ENCODE data around the gene HSDL2.

Gene HSDL2

DNA sequence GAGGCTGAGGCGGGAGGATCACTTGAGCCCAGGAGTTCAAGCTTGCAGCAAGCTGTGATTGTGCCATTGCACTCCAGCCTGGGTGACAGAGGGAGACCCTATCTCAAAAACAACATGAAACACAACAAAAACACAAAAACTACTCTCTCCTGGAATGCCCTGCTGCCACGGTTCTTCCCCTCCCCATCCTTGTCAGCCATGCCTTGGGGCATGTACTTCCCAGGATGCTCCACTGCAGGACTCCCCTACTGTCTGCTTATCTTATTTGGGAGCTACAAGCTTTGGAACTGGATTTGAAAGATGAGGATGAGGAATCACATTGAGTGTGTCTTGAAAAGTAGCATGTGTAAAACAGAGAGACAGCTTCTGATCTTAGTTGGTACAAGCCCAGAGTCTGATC, 66.6 kb downstream of the HSDL2 start:
- DNase-seq (ENCODE audit: low read depth in 3 of 3) = no peak

- DNase-seq (ENCODE audit: low read depth in 3 of 3) = no peak
Observed at GRCh38 chr9:112447283-112447761, 67.4 kb downstream of the HSDL2 start.

GRCh38 chr9:112462855-112463254, 82.9 kb downstream of the HSDL2 start:
- DNase-seq (ENCODE audit: low read depth in 3 of 3) = no peak

DNA sequence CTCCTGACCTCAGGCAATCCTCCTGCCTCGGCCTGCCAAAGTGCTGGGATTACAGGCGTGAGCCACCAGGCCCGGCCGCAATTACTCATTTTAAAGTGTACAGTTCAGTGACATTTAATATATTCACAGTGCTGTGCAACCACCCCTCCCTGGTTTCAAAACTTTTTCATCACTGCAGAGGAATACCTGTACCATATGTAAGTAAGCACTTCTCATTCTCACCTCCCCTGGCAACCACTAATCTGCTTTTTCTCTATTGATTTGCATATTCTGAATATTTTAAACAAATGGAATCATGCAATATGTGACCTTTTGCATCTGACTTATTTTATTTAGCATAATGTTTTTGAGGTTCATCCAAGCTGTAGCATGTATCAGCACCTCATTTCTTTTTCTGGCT, 85.4 kb downstream of the HSDL2 start:
- DNase-seq (ENCODE audit: low read depth in 3 of 3) = no peak

DNA sequence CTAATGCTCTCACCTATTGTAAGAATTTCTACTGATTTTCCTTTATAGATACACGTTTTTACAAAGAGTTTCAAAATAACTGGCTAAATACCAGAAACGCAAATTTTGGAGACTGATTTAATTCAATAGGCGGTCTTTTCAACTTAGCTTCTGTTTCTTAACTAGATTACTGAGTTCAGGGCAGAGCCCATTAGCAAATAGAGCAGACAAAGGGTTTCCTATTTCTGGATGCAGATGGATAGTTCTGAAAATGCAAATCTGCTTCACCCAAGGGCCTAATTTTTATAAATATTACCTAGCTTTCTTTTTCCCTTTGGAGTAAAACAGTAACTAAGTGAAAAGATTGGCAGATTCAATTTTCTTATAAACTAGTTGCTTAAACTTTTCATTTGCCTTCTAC, 93.1 kb downstream of the HSDL2 start:
- DNase-seq (ENCODE audit: low read depth in 3 of 3) = no peak

GRCh38 chr9:112473986-112474385, 94.1 kb downstream of the HSDL2 start:
- DNase-seq (ENCODE audit: low read depth in 3 of 3) = no peak

DNA sequence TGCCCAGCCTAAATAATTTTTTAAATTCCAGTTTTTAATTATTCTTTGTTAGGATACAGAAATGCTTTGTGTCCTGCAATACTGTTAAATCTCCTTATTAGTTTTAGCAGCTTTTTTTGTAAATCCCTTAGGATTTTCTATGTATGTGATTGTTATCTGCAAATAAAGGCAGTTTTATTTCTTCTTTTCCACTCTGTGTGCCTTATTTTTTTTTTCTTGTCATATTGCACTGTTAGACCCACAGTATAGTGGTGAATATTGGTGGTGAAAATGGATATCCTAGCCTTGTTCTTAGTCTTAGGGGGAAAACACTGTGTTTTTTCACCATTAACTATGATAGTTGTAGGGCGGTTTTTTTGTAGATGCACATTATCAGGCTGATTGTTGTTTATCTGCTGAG, 95.4 kb downstream of the HSDL2 start:
- no peak for DNase-seq (ENCODE audit: low read depth in 3 of 3)

- DNase-seq (ENCODE audit: low read depth in 3 of 3) = no peak
Observed at GRCh38 chr9:112477330-112477729, 97.4 kb downstream of the HSDL2 start.

- no peak for DNase-seq (ENCODE audit: low read depth in 3 of 3)
Observed at GRCh38 chr9:112479221-112479620, 99.3 kb downstream of the HSDL2 start.

DNA sequence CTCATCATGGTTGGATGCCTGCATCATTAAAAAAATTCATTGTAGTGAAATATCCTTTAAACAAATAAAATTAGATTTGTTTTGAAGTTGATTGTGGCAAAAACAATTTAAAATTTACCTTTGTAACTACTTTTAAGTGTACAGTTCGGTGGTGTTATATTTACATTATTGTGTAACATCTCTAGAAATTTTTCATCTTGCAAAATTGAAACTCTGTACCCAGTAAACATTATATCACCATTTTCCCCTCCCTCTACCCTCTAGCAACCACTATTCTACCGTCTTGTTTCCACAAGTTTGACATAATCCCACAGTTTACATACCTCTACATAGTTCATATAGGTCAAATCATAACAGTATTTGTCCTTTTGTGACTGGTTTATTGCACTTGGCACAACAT, 104.7 kb downstream of the HSDL2 start:
- DNase-seq (ENCODE audit: low read depth in 3 of 3) = no peak

DNA sequence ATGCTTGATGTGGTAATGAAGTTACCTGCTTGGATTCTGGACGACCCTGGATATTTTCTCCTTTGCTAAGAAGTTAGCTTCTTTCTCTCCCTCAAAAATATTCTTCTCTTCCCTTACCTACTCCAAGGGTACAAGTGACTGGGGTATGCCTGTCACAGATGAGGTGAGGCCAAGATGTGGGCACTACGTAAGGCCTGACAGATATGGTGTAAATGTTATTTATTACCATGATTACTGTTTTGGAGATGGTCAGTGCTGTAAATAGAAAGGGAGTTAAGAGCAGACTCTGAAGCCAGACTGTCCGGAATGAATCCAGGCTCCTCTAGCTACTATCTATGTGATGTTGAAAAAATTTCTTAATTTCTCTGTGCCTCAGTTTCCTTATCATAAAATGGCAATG, 105.7 kb downstream of the HSDL2 start:
- no peak for DNase-seq (ENCODE audit: low read depth in 3 of 3)

DNA sequence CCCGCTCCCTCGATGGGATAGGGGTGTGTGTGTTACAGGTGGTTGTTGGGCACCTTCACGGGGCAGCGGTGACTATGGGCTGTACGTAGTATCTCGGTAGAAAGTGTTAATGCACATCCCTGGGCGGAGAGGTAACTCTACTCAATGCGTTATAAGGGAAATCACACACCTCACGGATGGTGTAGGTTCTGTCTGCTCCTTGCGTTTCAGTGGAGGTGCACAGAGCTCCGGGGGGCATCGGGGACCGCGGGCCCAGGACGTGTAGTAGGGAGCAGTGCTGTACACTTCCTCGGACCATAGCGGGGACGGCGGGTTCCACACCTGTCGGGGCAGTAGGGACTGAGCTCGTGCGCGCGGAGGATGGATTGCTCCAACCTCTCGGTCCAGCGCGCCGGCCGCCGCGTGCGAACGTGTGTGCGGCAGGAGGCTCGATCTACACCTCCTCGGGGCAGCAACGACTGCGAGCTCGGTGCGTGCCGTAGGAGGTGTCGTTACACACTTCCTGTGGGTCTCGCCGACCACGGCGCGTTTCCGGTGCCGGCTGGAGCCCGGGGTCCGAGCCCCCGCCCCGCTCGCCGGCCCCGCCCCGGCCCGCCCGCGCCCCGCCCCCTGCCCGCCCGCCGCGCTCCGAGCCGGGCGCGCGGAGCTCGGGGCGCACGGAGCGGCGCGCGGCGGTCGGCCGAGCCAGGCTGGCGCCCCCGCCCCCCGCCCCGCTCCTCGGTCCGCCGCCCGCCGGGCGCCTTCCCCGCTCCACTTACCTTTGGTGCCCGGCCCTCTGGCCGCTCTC, 106.5 kb downstream of the HSDL2 start, which contains the start of gene KIAA1958:
Gene KIAA1958 (plus strand): TSS at position 607 of the 787 bp plus-strand sequence. CDS start 87,254 bp downstream, outside the sequence.
- peak; percentile 64 to 87 (median 75) for DNase-seq (ENCODE audit: low read depth in 3 of 3)

- DNase-seq (ENCODE audit: low read depth in 3 of 3) = peak in 2 of 3 experiments; percentile 23 to 62
Observed at GRCh38 chr9:112487008-112487798, 107.3 kb downstream of the HSDL2 start.

- DNase-seq (ENCODE audit: low read depth in 3 of 3) = no peak
Observed at GRCh38 chr9:112487799-112488340, 108.0 kb downstream of the HSDL2 start.

- no peak for DNase-seq (ENCODE audit: low read depth in 3 of 3)
Observed at GRCh38 chr9:112489039-112489546, 109.2 kb downstream of the HSDL2 start.

GRCh38 chr9:112489876-112490666, 110.2 kb downstream of the HSDL2 start:
- no peak for DNase-seq (ENCODE audit: low read depth in 3 of 3)

GRCh38 chr9:112493393-112494137, 113.7 kb downstream of the HSDL2 start:
- no peak for DNase-seq (ENCODE audit: low read depth in 3 of 3)

DNA sequence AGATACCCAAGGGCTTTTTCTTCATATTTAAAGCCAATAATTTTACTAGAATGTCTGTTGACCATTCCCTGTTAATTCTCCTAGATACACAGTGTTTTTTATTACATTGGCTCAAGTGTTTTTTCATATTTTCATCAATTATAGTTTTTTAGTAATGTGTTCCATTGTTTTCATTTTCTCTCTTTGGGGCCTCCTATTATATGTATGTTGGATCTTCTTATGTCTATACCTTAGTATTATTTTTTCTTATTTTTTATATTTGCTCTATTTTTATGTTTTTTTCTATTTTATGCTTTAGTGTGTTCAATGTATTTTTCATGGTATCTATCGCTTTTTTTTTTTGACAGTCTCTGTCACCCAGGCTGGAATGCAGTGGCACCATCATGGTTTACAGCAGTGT, 114.2 kb downstream of the HSDL2 start:
- no peak for DNase-seq (ENCODE audit: low read depth in 3 of 3)

GRCh38 chr9:112495614-112496013, 115.7 kb downstream of the HSDL2 start:
- DNase-seq (ENCODE audit: low read depth in 3 of 3) = no peak

DNA sequence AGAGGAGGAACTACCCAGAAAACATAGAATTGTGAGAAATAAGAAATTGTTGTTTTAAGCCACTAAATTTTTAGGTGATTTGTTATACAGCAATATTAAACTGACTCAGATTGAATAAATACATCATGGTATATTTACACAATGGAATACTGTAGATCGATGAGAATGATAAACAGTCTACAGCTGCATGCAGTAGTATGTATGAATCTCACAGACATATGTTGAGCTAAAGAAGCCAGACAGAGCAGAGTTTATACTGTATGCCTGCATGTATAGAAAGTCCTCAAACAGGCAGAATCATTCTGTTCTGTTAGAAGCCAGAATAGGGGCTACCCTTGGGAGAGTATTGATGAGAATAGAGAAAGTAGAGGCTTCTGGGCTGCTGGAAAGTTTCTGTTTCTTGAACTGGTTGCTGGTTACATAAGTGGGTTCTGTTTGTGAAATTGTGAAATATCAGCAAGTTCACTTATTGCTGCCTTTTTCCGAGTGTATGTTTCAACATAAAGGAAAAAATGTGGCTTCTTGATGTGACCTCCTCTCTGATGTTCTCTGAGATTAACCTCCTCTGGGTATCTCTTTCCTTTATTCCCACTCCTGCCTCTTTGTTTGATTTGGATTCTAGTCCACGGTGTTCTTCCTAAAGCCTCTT, 116.3 kb downstream of the HSDL2 start:
- no peak for DNase-seq (ENCODE audit: low read depth in 3 of 3)
